ENCODE data around the gene NDC1.

GRCh38 chr1:53777272-53777671 is 60.8 kb downstream of the NDC1 start:
- TF ChIP-seq EZH2phosphoT487 (IDR thresholded peaks at IDR 0.05), result no peak
- no peak for TF ChIP-seq EZH2 (IDR thresholded peaks at IDR 0.05)
- no peak for TF ChIP-seq CTCF (IDR thresholded peaks at IDR 0.05)
